SK-N-SH treated with all-trans-retinoic acid at 6 μM for 48 hours (cell line): ENCODE results near the gene SLC30A3.

Source experiments
- ATAC-seq: fragments of 200-7000 bp; cut with Tn5 transposase; 3 replicates; pipeline ENCODE4 v1.9.1; 2020; ENCODE audit warnings: mild to moderate bottlenecking, moderate library complexity
- ARNTL ChIP-seq: fragments of 450-650 bp; formaldehyde crosslinking; IDR thresholded peaks from 2 replicates; pipeline ENCODE4 v1.5.0; 2020; ENCODE audit warnings: low read depth, mild to moderate bottlenecking, moderate library complexity, borderline replicate concordance
- BACH2 ChIP-seq: fragments of 250-450 bp; sonication (Bioruptor Pico); IDR thresholded peaks from 2 replicates; pipeline ENCODE4 v1.9.0; 2021; ENCODE audit warnings: mild to moderate bottlenecking, borderline replicate concordance
- CSDC2 ChIP-seq: fragments of 250-450 bp; sonication (Bioruptor Pico); IDR thresholded peaks from 2 replicates; pipeline ENCODE4 v1.5.0; 2020; ENCODE audit warnings: mild to moderate bottlenecking, moderate library complexity
- ESRRG ChIP-seq: fragments of 250-450 bp; sonication (Bioruptor Pico); IDR thresholded peaks from 2 replicates; pipeline ENCODE4 v1.6.1; 2021; ENCODE audit warnings: mild to moderate bottlenecking
- GLIS3 ChIP-seq: fragments of 250-450 bp; sonication (Bioruptor Pico); IDR thresholded peaks from 2 replicates; pipeline ENCODE4 v1.5.0; 2020; ENCODE audit warnings: mild to moderate bottlenecking, moderate library complexity
- OSR1 ChIP-seq: fragments of 250-450 bp; sonication (Bioruptor Pico); IDR thresholded peaks from 2 replicates; pipeline ENCODE4 v1.8.0; 2022; ENCODE audit warnings: moderate library complexity, mild to moderate bottlenecking, inconsistent platforms
- PPARA ChIP-seq: fragments of 250-450 bp; sonication (Bioruptor Pico); IDR thresholded peaks from 2 replicates; pipeline ENCODE4 v1.5.0; 2020; ENCODE audit warnings: mild to moderate bottlenecking, borderline replicate concordance
- RARB ChIP-seq: fragments of 250-450 bp; sonication (Bioruptor Pico); IDR thresholded peaks from 2 replicates; pipeline ENCODE4 v1.8.0; 2021; ENCODE audit warnings: mild to moderate bottlenecking, moderate library complexity
- TCF4 ChIP-seq: fragments of 250-450 bp; sonication (Bioruptor Pico); IDR thresholded peaks from 2 replicates; pipeline ENCODE4 v1.8.0; 2021; ENCODE audit warnings: mild to moderate bottlenecking, moderate library complexity, borderline replicate concordance
- ZFP3 ChIP-seq: fragments of 250-450 bp; sonication (Bioruptor Pico); IDR thresholded peaks from 2 replicates; pipeline ENCODE4 v1.5.0; 2020; ENCODE audit warnings: mild to moderate bottlenecking, moderate library complexity
- ZFP30 ChIP-seq: fragments of 450-650 bp; formaldehyde crosslinking; IDR thresholded peaks from 2 replicates; pipeline ENCODE4 v1.5.0; 2022; ENCODE audit warnings: mild to moderate bottlenecking, moderate library complexity
- ZNF70 ChIP-seq: fragments of 450-650 bp; formaldehyde crosslinking; IDR thresholded peaks from 2 replicates; pipeline ENCODE4 v1.5.0; 2020; ENCODE audit warnings: mild to moderate bottlenecking, moderate library complexity
- ZNF8 ChIP-seq: fragments of 450-650 bp; formaldehyde crosslinking; IDR thresholded peaks from 2 replicates; pipeline ENCODE4 v1.5.0; 2020; ENCODE audit warnings: mild to moderate bottlenecking, moderate library complexity
- TF ChIP-seq, protein P1 (sequence below): fragments of 250-450 bp; sonication (Bioruptor Pico); IDR thresholded peaks from 2 replicates; pipeline ENCODE4 v1.5.1; 2020; ENCODE audit warnings: low read depth, mild to moderate bottlenecking, moderate library complexity
- TF ChIP-seq, protein P2 (sequence below): fragments of 250-450 bp; sonication (Bioruptor Pico); IDR thresholded peaks from 2 replicates; pipeline ENCODE4 v1.8.0; 2021; ENCODE audit warnings: low read depth, mild to moderate bottlenecking, moderate library complexity, borderline replicate concordance
- TF ChIP-seq, protein P3 (sequence below): fragments of 250-450 bp; sonication (Bioruptor Pico); IDR thresholded peaks from 2 replicates; pipeline ENCODE4 v1.8.0; 2020; ENCODE audit warnings: mild to moderate bottlenecking, moderate library complexity, borderline replicate concordance
- TF ChIP-seq, protein P4 (sequence below): fragments of 250-450 bp; sonication (Bioruptor Pico); IDR thresholded peaks from 2 replicates; pipeline ENCODE4 v1.5.1; 2021; ENCODE audit warnings: mild to moderate bottlenecking, moderate library complexity
- TF ChIP-seq, protein P5 (sequence below): fragments of 250-450 bp; sonication (Bioruptor Pico); IDR thresholded peaks from 2 replicates; pipeline ENCODE4 v1.5.0; 2020; ENCODE audit warnings: mild to moderate bottlenecking, moderate library complexity

The SLC30A3 gene

DNA sequence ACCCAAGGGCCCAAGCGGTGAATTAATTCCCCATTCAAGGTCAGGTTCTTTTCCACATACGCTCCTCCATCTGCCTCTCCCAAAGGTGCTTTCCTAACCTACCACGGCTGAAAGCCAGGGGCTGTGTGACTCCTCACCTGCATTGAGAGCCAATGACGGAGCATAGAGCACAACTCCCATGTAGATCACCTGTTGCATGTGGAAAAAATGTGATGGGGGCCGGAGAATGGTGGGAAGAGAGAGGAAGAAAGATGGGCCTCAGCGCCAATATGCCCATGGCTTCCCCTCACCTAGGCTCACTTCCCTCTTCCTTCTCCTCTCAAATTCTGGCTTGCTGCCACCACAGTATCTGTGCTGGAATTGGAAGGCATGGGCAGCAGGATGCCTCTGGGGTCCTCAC, 56.5 kb downstream of the SLC30A3 start:
- TF ChIP-seq TCF4 (CRISPR knock-in tag) (no peak), ZFP3 (no peak), CSDC2 (no peak), ZFP30 (CRISPR knock-in tag) (no peak), ZNF8 (CRISPR knock-in tag) (no peak), GLIS3 (CRISPR knock-in tag) (no peak), BACH2 (no peak), ESRRG (CRISPR knock-in tag) (no peak)
- TF ChIP-seq, protein P1, sequence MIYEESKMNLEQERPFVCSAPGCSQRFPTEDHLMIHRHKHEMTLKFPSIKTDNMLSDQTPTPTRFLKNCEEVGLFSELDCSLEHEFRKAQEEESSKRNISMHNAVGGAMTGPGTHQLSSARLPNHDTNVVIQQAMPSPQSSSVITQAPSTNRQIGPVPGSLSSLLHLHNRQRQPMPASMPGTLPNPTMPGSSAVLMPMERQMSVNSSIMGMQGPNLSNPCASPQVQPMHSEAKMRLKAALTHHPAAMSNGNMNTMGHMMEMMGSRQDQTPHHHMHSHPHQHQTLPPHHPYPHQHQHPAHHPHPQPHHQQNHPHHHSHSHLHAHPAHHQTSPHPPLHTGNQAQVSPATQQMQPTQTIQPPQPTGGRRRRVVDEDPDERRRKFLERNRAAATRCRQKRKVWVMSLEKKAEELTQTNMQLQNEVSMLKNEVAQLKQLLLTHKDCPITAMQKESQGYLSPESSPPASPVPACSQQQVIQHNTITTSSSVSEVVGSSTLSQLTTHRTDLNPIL (CRISPR knock-in tag): no peak
- TF ChIP-seq, protein P2, sequence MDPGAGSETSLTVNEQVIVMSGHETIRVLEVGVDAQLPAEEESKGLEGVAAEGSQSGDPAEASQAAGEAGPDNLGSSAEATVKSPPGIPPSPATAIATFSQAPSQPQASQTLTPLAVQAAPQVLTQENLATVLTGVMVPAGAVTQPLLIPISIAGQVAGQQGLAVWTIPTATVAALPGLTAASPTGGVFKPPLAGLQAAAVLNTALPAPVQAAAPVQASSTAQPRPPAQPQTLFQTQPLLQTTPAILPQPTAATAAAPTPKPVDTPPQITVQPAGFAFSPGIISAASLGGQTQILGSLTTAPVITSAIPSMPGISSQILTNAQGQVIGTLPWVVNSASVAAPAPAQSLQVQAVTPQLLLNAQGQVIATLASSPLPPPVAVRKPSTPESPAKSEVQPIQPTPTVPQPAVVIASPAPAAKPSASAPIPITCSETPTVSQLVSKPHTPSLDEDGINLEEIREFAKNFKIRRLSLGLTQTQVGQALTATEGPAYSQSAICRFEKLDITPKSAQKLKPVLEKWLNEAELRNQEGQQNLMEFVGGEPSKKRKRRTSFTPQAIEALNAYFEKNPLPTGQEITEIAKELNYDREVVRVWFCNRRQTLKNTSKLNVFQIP (CRISPR knock-in tag): no peak
- TF ChIP-seq, protein P3, sequence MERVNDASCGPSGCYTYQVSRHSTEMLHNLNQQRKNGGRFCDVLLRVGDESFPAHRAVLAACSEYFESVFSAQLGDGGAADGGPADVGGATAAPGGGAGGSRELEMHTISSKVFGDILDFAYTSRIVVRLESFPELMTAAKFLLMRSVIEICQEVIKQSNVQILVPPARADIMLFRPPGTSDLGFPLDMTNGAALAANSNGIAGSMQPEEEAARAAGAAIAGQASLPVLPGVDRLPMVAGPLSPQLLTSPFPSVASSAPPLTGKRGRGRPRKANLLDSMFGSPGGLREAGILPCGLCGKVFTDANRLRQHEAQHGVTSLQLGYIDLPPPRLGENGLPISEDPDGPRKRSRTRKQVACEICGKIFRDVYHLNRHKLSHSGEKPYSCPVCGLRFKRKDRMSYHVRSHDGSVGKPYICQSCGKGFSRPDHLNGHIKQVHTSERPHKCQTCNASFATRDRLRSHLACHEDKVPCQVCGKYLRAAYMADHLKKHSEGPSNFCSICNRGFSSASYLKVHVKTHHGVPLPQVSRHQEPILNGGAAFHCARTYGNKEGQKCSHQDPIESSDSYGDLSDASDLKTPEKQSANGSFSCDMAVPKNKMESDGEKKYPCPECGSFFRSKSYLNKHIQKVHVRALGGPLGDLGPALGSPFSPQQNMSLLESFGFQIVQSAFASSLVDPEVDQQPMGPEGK: no peak
- TF ChIP-seq, all 23 proteins: peak for 0
- no peak for ATAC-seq

DNA sequence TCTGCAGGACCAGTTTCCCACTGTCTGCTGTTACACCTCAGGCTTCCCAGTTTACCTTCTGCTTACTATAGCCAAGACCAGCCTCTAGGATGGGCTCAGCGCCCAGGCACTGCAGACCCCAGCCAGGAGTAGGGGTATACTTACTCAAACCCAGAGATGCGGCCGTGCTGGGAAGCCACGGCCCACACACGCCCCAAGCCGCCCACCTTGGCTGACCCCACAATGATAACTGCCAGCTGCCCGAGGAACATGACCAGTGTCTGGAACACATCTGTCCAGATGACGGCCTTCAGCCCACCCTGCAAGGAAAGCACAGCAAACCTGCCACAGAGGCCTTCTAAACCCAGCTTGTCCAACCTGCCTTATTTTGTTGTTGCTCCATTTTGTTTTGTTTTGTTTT, 57.6 kb downstream of the SLC30A3 start:
- TF ChIP-seq RARB (CRISPR knock-in tag) (no peak), ARNTL (CRISPR knock-in tag) (no peak), ZNF8 (CRISPR knock-in tag) (no peak), GLIS3 (CRISPR knock-in tag) (no peak), CSDC2 (no peak), TCF4 (CRISPR knock-in tag) (no peak), ESRRG (CRISPR knock-in tag) (no peak), PPARA (CRISPR knock-in tag) (no peak), OSR1 (CRISPR knock-in tag) (no peak), BACH2 (no peak), ZFP30 (CRISPR knock-in tag) (no peak), ZNF70 (CRISPR knock-in tag) (no peak), ZFP3 (no peak)
- TF ChIP-seq, protein P1 (CRISPR knock-in tag): no peak
- TF ChIP-seq, protein P4, sequence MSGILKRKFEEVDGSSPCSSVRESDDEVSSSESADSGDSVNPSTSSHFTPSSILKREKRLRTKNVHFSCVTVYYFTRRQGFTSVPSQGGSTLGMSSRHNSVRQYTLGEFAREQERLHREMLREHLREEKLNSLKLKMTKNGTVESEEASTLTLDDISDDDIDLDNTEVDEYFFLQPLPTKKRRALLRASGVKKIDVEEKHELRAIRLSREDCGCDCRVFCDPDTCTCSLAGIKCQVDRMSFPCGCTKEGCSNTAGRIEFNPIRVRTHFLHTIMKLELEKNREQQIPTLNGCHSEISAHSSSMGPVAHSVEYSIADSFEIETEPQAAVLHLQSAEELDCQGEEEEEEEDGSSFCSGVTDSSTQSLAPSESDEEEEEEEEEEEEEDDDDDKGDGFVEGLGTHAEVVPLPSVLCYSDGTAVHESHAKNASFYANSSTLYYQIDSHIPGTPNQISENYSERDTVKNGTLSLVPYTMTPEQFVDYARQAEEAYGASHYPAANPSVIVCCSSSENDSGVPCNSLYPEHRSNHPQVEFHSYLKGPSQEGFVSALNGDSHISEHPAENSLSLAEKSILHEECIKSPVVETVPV (CRISPR knock-in tag): no peak
- TF ChIP-seq, protein P3: no peak
- TF ChIP-seq, protein P5, sequence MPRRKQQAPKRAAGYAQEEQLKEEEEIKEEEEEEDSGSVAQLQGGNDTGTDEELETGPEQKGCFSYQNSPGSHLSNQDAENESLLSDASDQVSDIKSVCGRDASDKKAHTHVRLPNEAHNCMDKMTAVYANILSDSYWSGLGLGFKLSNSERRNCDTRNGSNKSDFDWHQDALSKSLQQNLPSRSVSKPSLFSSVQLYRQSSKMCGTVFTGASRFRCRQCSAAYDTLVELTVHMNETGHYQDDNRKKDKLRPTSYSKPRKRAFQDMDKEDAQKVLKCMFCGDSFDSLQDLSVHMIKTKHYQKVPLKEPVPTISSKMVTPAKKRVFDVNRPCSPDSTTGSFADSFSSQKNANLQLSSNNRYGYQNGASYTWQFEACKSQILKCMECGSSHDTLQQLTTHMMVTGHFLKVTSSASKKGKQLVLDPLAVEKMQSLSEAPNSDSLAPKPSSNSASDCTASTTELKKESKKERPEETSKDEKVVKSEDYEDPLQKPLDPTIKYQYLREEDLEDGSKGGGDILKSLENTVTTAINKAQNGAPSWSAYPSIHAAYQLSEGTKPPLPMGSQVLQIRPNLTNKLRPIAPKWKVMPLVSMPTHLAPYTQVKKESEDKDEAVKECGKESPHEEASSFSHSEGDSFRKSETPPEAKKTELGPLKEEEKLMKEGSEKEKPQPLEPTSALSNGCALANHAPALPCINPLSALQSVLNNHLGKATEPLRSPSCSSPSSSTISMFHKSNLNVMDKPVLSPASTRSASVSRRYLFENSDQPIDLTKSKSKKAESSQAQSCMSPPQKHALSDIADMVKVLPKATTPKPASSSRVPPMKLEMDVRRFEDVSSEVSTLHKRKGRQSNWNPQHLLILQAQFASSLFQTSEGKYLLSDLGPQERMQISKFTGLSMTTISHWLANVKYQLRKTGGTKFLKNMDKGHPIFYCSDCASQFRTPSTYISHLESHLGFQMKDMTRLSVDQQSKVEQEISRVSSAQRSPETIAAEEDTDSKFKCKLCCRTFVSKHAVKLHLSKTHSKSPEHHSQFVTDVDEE (CRISPR knock-in tag): no peak
- TF ChIP-seq, all 23 proteins: peak for 0

More for the DNA sequence above, 57.6 kb downstream of the SLC30A3 start:
- no peak for ATAC-seq
